SK-N-SH (cell line): Measurements from ENCODE around the gene HS6ST3. TPM values are rescaled to one million over a fixed set of nuclear protein-coding genes. Genes with fewer than 3 reads are reported as not detected.

Experiments
- CTCF ChIA-PET: fragments of 300-600, 350-600 bp; formaldehyde crosslinking; extraction: SDS; loops from one replicate; lab custom pipeline; 2021; lab: Yijun Ruan, JAX
- POLR2A ChIA-PET: fragments of 350-600 bp; sonication (Branson Sonifier 250); formaldehyde crosslinking; extraction: SDS; loops from one replicate; lab custom pipeline; 2020; ENCODE audit warnings: antibody characterized with exemption, inconsistent platforms; lab: Yijun Ruan, JAX
- DNase-seq: peaks from one replicate; pipeline ENCODE4 v3.0.0; 2012
- H2AFZ ChIP-seq: fragments of 200-600 bp; sonication (generic); 2 replicates; pipeline ENCODE4 v1.8.1; 2016; ENCODE audit warnings: antibody characterized with exemption, mild to moderate bottlenecking, low read depth
- H3F3A ChIP-seq: fragments of 200-600 bp; sonication (generic); replicated peaks from 2 replicates; pipeline ENCODE3; 2016; ENCODE audit warnings: antibody characterized with exemption, mild to moderate bottlenecking; ENCODE audit not compliant: insufficient read depth
- H3K27ac ChIP-seq, 2 experiments: fragments of 200-500 bp in 1 of 2; fragments of 200-600 bp in 1 of 2; sonication (Bioruptor generic) in 1 of 2; sonication (generic), shearing (Covaris generic) in 1 of 2; 2 replicates each; pipeline versions ENCODE4 v1.5.1 to v1.6.1; 2014 to 2016; ENCODE audit warnings: low read depth in 2 of 2, inconsistent platforms in 1 of 2, low read length in 1 of 2, mild to moderate bottlenecking in 1 of 2, mixed read lengths in 1 of 2
- H3K27me3 ChIP-seq: fragments of 200-600 bp; sonication (generic), shearing (Covaris generic); 2 replicates; pipeline ENCODE4 v1.6.1; 2016; ENCODE audit warnings: mixed run types; ENCODE audit not compliant: insufficient read depth
- H3K36me3 ChIP-seq, 2 experiments: fragments of 200-500 bp in 1 of 2; fragments of 200-600 bp in 1 of 2; sonication (Bioruptor generic) in 1 of 2; sonication (generic) in 1 of 2; replicated peaks in 1 of 2; 2 replicates each; pipeline versions ENCODE3 to v1.5.1; 2014 to 2016; ENCODE audit warnings: low read length in 1 of 2, mild to moderate bottlenecking in 1 of 2; ENCODE audit not compliant: insufficient read depth in 2 of 2, control insufficient read depth in 1 of 2
- H3K4me1 ChIP-seq, 2 experiments: fragments of 200-500 bp in 1 of 2; fragments of 200-600 bp in 1 of 2; sonication (Bioruptor generic) in 1 of 2; sonication (generic), shearing (Covaris generic) in 1 of 2; 2 replicates each; pipeline versions ENCODE4 v1.5.1 to v1.6.1; 2014 to 2016; ENCODE audit warnings: low read depth in 1 of 2, low read length in 1 of 2, mixed run types in 1 of 2; ENCODE audit not compliant: insufficient read depth in 2 of 2, control insufficient read depth in 1 of 2
- H3K4me2 ChIP-seq: fragments of 200-600 bp; sonication (generic), shearing (Covaris generic); 2 replicates; pipeline ENCODE4 v1.6.1; 2017; ENCODE audit warnings: mixed run types
- H3K4me3 ChIP-seq, 2 experiments: fragments of 200-500 bp in 1 of 2; fragments of 200-600 bp in 1 of 2; sonication (Bioruptor generic) in 1 of 2; sonication (generic), shearing (Covaris generic) in 1 of 2; 2 replicates each; pipeline versions ENCODE4 v1.5.1 to v1.8.1; 2014 to 2016; ENCODE audit warnings: low read depth in 2 of 2, inconsistent platforms in 1 of 2, low read length in 1 of 2, mild to moderate bottlenecking in 1 of 2, mixed read lengths in 1 of 2, moderate library complexity in 1 of 2
- H3K79me2 ChIP-seq: fragments of 200-600 bp; sonication (generic); 2 replicates; pipeline ENCODE4 v1.8.1; 2017; ENCODE audit warnings: mild to moderate bottlenecking; ENCODE audit not compliant: insufficient read depth
- H3K9ac ChIP-seq: fragments of 200-600 bp; sonication (generic); 2 replicates; pipeline ENCODE4 v1.6.1; 2017; ENCODE audit warnings: mixed run types
- H3K9me2 ChIP-seq: fragments of 200-600 bp; sonication (generic); 2 replicates; pipeline ENCODE4 v1.6.1; 2017; ENCODE audit warnings: mixed run types
- H3K9me3 ChIP-seq: fragments of 200-600 bp; sonication (generic); 2 replicates; pipeline ENCODE4 v1.6.1; 2017; ENCODE audit warnings: mixed run types, mild to moderate bottlenecking, moderate library complexity
- H4K20me1 ChIP-seq: fragments of 200-600 bp; sonication (generic); 2 replicates; pipeline ENCODE4 v1.6.1; 2017; ENCODE audit warnings: mild to moderate bottlenecking, mixed run types; ENCODE audit not compliant: insufficient read depth
- CHD2 ChIP-seq: fragments of 150-350 bp; IDR thresholded peaks from 2 replicates; pipeline ENCODE4 v1.6.1; 2018; ENCODE audit warnings: low read length; ENCODE audit not compliant: partially characterized antibody
- ELF1 ChIP-seq: IDR thresholded peaks from 2 replicates; pipeline ENCODE4 v1.4.0; 2012
- EZH2phosphoT487 ChIP-seq: fragments of 200-600 bp; sonication (generic); IDR thresholded peaks from 2 replicates; pipeline ENCODE4 v1.6.1; 2017; ENCODE audit warnings: low read depth, mixed run types, mild to moderate bottlenecking, antibody characterized with exemption, moderate library complexity, borderline replicate concordance
- FOXJ3 ChIP-seq: sonication (generic); formaldehyde crosslinking; IDR thresholded peaks from 2 replicates; pipeline ENCODE4 v1.5.1; 2020; ENCODE audit warnings: mild to moderate bottlenecking, missing genetic modification reagents
- FOXM1 ChIP-seq: IDR thresholded peaks from 2 replicates; pipeline ENCODE4 v1.4.0; 2012; ENCODE audit warnings: low read depth, mild to moderate bottlenecking
- GATA2 ChIP-seq: sonication (generic); formaldehyde crosslinking; IDR thresholded peaks from 2 replicates; pipeline ENCODE4 v1.5.0; 2020; ENCODE audit warnings: mild to moderate bottlenecking, missing genetic modification reagents
- MEF2A ChIP-seq: IDR thresholded peaks from 2 replicates; pipeline ENCODE4 v1.4.0; 2012; ENCODE audit warnings: low read depth, borderline replicate concordance
- NRF1 ChIP-seq: IDR thresholded peaks from 2 replicates; pipeline ENCODE4 v1.6.1; 2012; ENCODE audit warnings: low read depth, mild to moderate bottlenecking, low read length
- PBX3 ChIP-seq: IDR thresholded peaks from 2 replicates; pipeline ENCODE4; 2012
- REST ChIP-seq: IDR thresholded peaks from 2 replicates; pipeline ENCODE4 v1.6.1; 2012; ENCODE audit warnings: mild to moderate bottlenecking, low read depth, low read length, moderate library complexity
- RXRA ChIP-seq: IDR thresholded peaks from 2 replicates; pipeline ENCODE4 v1.4.0; 2012; ENCODE audit warnings: low read depth, mild to moderate bottlenecking, borderline replicate concordance
- SMC3 ChIP-seq: IDR thresholded peaks from 2 replicates; pipeline ENCODE4 v1.6.1; 2012; ENCODE audit warnings: low read depth, low read length, improper control_type of control experiment
- TAF1 ChIP-seq: IDR thresholded peaks from 2 replicates; pipeline ENCODE4 v1.6.1; 2012; ENCODE audit warnings: low read depth, mild to moderate bottlenecking, low read length, moderate library complexity, borderline replicate concordance
- TCF12 ChIP-seq: IDR thresholded peaks from 2 replicates; pipeline ENCODE4 v1.4.0; 2012
- TEAD4 ChIP-seq: IDR thresholded peaks from 2 replicates; pipeline ENCODE4 v1.4.0; 2012; ENCODE audit warnings: mild to moderate bottlenecking, borderline replicate concordance; ENCODE audit not compliant: insufficient read depth
- USF2 ChIP-seq: fragments of 150-350 bp; IDR thresholded peaks from 2 replicates; pipeline ENCODE4 v1.6.1; 2017; ENCODE audit warnings: antibody characterized with exemption, low read length, low read depth, borderline replicate concordance
- YY1 ChIP-seq: IDR thresholded peaks from 2 replicates; pipeline ENCODE4 v1.4.0; 2012; ENCODE audit warnings: low read depth, mild to moderate bottlenecking
- WGBS: methylation state at CpG from one replicate; pipeline ENCODE4 v1.1.6; 2017; ENCODE audit warnings: low lambda C conversion rate; 5-methylcytosine and 5-hydroxymethylcytosine counted together
- polyA plus RNA-seq, 3 experiments: library from polyadenylated mRNA; depleted of rRNA; stranded (reverse); fragments of >200 nt; gene quantifications; 2 replicates each; pipeline ENCODE4 v1.2.3, GENCODE V29; 2012
- TF ChIP-seq, protein P1 (sequence below): IDR thresholded peaks from 2 replicates; pipeline ENCODE4 v1.4.0; 2012; ENCODE audit warnings: low read depth, borderline replicate concordance
- TF ChIP-seq, protein P2 (sequence below): IDR thresholded peaks from 2 replicates; pipeline ENCODE4 v1.4.0; 2012; ENCODE audit warnings: low read depth, borderline replicate concordance

HS6ST3 gene
- polyA plus RNA-seq, 1 of the 3 experiments (the other 2 are of a cell fraction), result under 0.01 TPM

GRCh38 chr13:96575423-96576320, 485.8 kb downstream of the HS6ST3 start:
- Histone ChIP-seq H3K4me2 (no peak overlapping the region), H3K79me2 (no peaks in the 10 kb centered on the region), H3K27me3 (no peaks in the 10 kb centered on the region), H3K4me1 (no peaks in the 10 kb centered on the region), H3K4me3 (no peak overlapping the region), H3F3A (no peaks in the 10 kb centered on the region), H3K36me3 (no peaks in the 10 kb centered on the region), H3K9me3 (no peaks in the 10 kb centered on the region), H3K9ac (no peak overlapping the region), H3K9me2 (no peaks in the 10 kb centered on the region), H4K20me1 (no peaks in the 10 kb centered on the region), H2AFZ (no peak overlapping the region), H3K27ac (no peak overlapping the region)
- POLR2A ChIA-PET, result no interaction called here
- no peak for TF ChIP-seq TAF1
- TF ChIP-seq NRF1, result no peak
- no peak for TF ChIP-seq CHD2
- no peak for TF ChIP-seq GATA2
- no peak for TF ChIP-seq SMC3
- no peak for TF ChIP-seq FOXJ3 (CRISPR knock-in tag)
- 45% methylated on average over 14 of the region's 14 CpGs for WGBS
- CTCF ChIA-PET, result no interaction called here
- no peak for DNase-seq

DNA sequence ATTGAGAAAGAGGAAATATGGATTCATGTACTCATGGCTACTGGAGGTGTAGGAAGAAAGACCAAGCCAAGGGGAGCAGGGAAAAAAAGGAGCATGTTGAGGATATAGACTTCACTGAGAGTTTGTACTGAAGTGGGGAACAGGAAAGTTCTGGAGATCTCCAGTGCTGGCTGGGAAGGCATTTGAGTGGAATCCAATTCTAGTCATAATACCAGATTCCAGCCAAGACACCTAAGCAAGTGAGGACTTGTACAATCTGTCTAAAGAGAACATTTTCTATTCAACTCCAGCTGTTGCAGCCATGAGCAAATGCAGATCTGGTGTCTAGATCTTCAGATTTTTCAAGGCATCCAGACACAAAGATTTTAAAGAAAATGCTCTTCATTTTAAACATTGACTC, 491.8 kb downstream of the HS6ST3 start:
- Histone ChIP-seq H3K36me3 (no peaks in the 10 kb centered on the region), H3K4me2 (no peak overlapping the region), H3K9ac (no peak overlapping the region), H3K27me3 (no peaks in the 10 kb centered on the region), H2AFZ (no peak overlapping the region), H3K27ac (no peak overlapping the region), H3K79me2 (no peaks in the 10 kb centered on the region), H3K9me2 (no peaks in the 10 kb centered on the region), H4K20me1 (no peaks in the 10 kb centered on the region), H3F3A (no peaks in the 10 kb centered on the region), H3K4me1 (no peaks in the 10 kb centered on the region), H3K4me3 (no peak overlapping the region), H3K9me3 (no peaks in the 10 kb centered on the region)
- ChIA-PET CTCF (no interaction called here), POLR2A (no interaction called here)
- no peak for DNase-seq
- TF ChIP-seq FOXM1 (no peak), TAF1 (no peak), ELF1 (no peak), TEAD4 (no peak), REST (no peak), YY1 (no peak), CHD2 (no peak), EZH2phosphoT487 (no peak), TCF12 (no peak), RXRA (no peak), MEF2A (no peak), USF2 (no peak), SMC3 (no peak), PBX3 (no peak)
- TF ChIP-seq, protein P1, sequence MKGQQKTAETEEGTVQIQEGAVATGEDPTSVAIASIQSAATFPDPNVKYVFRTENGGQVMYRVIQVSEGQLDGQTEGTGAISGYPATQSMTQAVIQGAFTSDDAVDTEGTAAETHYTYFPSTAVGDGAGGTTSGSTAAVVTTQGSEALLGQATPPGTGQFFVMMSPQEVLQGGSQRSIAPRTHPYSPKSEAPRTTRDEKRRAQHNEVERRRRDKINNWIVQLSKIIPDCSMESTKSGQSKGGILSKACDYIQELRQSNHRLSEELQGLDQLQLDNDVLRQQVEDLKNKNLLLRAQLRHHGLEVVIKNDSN, result no peak
- TF ChIP-seq, protein P2, sequence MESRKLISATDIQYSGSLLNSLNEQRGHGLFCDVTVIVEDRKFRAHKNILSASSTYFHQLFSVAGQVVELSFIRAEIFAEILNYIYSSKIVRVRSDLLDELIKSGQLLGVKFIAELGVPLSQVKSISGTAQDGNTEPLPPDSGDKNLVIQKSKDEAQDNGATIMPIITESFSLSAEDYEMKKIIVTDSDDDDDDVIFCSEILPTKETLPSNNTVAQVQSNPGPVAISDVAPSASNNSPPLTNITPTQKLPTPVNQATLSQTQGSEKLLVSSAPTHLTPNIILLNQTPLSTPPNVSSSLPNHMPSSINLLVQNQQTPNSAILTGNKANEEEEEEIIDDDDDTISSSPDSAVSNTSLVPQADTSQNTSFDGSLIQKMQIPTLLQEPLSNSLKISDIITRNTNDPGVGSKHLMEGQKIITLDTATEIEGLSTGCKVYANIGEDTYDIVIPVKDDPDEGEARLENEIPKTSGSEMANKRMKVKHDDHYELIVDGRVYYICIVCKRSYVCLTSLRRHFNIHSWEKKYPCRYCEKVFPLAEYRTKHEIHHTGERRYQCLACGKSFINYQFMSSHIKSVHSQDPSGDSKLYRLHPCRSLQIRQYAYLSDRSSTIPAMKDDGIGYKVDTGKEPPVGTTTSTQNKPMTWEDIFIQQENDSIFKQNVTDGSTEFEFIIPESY, result no peak
